Activated CD4-positive, alpha-beta T cell treated with anti-CD3 and anti-CD28 coated beads for 24 hours (primary cell): Measurements from ENCODE around the gene STK39.

Source experiments
- DNase-seq, 2 donors: peaks; one replicate each; pipeline ENCODE4 v3.0.0-alpha.2; 2020; ENCODE audit warnings: low read depth in 2 of 2

The STK39 gene

DNA sequence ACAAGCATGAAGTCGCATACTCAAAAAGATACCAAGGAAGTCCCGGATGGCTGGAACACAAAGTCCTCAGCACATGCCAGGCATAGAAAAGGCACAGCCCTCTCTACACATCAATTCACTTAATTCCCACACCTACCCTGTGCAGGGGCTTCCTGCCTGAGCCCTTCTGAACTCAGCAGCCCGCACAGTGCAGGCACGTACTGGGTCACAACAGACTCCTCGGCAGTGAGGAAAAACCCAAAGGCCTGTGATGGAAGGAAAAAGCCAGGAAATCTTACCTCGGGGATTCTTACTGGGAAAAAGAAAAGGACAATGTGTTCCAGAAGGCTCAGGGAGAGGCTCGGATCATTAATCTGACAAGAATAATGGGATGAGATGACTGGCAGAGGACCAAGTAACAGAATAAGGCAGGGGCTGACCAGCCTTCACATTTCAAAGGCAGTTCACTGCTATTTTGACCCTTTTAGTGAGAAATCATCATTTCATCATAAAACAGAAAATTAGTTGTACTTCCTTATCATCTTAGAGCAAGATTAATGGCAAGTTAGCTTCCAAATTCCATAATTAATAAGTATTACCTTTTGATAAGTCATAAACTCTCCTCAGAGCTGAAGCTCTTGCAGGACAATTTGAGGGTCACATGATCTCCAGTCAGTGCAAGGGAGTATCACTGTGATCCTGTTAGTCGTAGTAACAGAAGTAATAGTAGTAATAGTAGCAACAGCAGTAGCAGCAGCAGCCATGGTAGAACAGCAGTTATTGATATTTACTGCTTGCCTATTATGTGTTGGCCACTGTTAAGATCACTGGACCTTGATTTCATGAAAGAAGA is 87.4 kb downstream of the STK39 start:
- DNase-seq: no peak

GRCh38 chr2:168158586-168158985 is 88.8 kb downstream of the STK39 start:
- no peak for DNase-seq

- DNase-seq: no peak
Measured at GRCh38 chr2:168157926-168158325, 89.5 kb downstream of the STK39 start.

DNA sequence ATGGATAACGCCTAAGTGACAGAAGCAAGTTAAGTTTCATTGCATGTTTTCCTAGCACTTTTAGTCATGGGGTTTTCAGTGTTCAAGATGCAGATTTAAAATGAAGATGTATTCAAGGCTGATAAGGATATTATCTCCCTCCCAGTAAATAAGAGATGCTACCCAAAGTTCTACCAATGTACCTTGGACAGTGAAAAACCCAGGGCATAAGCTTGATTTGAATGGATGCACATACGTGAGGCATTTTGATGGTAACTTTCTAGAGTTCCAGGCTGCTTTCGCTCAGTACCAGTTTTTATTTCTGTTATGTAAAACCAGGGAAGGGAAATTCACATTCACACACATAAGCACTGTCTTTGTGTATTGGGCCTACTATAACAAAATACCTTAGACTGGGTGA is 90.3 kb downstream of the STK39 start:
- no peak for DNase-seq

DNA sequence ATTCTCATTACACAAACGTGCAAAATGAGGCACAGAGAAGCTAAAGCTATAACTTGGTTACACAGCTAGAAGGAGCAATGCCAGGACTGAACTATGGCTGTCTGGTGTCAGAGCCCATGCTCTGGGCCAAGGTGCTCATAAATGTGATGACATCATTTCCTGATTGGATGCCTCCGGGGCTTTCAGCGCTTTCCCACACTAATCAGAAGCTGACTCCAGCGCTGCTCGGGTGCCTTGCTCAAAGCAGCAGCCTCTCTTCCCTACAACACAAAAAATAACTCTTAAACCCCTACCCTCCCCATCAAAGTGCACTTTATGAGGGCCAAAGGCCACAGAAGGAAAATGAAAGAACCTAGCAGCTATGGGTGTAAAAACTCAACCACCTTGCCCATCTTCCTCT is 90.7 kb downstream of the STK39 start:
- DNase-seq: no peak

DNA sequence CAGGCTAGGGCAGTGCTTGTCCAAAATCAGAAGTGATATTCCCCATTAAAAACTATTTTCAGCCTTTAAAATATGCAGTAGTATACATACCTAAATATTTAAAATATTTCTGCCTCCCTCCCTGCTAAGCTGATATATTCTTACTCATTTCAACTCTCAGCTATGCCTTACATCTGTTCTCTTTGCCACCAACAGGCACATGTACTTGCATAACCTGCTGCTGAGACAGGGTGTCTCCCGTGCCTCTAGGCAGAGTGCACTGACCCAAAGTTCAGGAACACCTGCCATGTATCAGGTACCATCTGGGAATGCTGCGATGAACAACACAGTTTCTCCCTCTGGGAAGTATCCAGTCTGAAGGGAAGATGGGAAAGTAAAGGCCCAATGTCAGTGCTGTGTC is 91.7 kb downstream of the STK39 start:
- no peak for DNase-seq

DNA sequence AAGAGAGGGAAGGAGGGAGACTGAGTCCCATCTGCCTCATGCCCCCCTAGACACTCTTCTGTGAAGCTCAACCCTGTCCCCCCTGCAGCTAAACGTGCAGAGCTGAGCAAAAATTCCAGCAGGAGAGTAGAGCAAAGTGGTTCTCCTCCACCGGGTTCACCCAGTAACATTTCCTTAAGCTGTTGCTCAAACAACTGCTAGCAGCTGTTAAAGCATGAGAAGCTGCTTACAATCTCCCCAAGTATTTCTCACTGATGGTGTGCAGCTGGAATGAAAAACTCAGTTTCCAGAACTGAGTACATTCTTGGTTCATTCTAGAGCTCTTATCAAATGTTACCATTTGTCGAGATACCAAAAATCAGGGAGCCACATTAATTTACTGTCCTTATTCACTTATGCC is 92.3 kb downstream of the STK39 start:
- DNase-seq: no peak

DNA sequence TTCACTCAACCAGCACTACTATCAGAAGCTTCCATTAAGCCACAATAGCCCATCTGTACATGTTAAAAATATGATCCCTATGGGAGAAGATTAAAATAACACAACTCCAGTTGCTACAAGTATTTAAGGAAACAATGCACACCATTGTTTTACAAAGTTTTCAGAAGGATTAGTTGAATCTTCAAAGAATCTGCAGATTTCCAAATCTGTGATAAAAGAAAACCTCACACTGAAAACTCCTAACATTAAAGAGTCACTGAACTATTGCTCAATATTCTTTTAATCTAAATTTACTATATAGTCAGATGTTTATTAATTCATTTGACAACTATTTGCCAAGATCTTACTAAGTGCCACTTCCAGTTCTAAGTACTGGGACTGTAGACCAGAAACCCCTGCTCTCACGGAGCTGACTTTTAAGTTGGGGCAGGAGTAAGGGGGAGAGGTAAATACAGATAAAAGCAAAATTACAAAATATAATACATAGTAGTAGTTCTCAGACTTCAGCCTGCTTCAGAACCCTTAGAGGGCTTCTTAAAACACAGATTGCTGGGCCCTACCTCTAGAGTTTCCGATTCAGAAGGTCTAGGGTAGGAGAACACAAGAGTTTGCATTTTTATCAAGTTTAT is 94.4 kb downstream of the STK39 start:
- DNase-seq: no peak

- DNase-seq: no peak
Measured at GRCh38 chr2:168149986-168150385, 97.4 kb downstream of the STK39 start.

DNA sequence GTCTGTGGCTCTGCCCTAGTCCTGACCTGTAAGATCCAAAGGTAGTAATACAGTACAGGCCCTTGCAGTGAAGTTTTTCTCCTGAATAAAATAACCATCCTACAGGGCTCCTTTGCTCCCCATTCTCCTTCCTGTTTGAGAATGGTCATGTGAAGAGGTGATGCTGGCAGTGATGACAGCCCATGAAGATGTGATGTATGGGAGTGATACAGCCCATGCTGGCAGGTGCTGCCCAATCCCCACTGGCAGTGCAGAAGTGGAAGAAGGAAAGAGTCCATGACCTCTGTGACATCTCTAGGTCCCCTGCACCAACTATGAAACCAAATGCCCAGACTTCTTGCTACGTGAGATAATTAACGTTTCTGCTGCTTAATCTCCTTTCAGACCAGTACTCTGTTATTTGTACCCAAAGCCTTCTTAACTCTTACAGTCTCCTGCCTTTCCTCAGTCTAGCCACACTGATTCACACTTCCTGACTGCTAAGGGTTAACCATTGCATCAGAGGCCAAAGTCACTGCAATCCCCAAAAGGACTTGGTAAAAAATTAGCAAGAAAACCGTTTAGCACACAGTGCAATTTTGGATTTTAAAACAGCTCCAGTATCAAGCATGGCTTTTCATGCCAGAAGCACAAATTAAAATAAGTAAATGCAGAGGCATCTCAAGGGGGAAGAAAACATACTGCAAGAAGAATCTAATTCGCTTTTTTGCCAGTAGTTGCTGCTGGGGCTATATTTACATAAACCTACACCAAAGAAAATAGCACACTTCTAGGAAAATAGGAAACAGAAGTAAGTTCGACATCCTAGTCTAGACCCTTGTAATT is 98.0 kb downstream of the STK39 start:
- no peak for DNase-seq

DNA sequence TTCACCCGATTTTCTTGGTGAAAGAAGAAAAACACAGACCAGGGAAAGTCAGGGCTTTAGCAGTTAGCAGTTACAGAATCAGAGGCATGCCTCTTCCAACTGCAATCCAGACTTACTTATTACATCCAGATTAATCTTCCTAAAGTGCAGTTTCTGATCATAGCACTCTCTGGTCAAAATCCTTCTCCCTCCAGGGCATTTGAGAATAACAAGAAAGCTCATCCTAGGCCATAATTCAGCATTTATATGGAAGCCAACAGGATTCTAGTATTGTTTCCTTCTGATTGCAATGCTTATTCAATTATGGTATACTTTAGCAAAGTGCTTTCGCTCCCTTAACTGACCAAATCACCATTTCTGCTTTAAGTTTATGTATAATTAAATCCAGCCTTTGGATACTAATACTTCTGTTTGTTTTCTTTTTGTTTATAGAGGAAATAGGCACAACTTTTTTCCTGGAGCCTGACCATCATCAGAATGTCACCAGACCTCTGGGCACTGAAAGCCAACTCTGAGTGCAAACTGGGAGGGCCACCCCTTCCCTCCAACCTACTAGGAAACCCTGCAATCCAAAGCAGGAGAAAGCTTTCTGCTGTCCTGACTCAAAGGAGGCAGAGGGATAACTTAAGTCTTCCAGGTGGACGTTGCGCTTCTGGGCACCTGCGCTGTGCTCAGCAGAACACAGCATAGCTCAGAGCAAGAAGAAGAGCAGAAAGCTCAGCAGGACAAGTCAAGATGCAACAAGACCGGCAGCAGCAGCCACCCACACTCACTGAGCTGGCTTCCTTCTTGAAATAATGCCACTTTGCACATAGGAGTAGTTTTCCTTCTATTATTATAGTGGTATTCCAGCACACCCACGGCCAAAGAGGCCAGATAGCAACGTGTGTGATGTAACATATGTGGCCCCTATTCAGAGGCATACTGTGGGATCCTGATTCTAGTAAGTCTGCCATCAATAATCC is 99.3 kb downstream of the STK39 start:
- no peak for DNase-seq

DNA sequence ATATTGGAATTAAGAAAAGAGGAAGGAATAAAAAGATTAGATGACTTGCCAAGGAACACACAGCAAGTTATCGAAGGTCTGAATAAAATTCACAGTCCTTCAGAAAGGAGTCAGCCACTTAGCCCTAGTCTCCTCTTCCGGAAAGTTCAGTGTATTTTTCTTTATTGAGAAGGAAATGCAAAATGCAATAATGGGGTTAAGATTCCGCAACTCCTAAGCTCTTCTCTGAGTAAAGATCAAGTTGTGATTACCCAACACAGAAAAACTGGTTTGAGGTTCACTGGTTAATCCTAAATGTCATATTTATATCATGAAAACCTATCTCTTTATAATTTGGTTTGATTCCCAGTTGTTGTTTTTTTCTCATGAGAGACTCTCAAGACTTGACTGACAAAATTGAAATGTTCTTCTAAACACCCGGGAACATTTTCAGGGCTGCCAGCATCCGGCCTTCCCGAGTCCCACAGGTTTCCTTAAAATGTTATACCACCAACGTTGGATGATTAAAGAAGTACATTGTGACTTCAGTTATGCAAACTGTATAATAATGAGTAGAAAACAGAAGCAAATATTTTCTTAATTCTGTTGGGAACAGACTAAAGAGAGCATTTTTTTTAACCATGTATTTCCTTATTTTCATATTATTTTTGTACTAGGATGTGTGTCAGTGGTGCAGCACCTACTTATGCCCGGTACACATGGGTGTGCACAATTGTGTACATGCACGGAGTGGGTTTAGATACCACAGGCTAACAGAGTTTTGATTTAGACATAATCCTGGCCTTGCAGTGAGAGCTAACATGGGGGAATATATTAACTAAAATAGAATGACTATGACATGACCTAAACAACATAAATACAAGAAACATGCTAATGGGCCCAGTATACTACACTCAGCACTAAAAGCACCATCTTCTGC is 100.2 kb downstream of the STK39 start:
- no peak for DNase-seq

GRCh38 chr2:168145426-168146310 is 101.7 kb downstream of the STK39 start:
- no peak for DNase-seq

- DNase-seq: no peak
Measured at GRCh38 chr2:168145011-168145410, 102.4 kb downstream of the STK39 start.

GRCh38 chr2:168143813-168144212 is 103.6 kb downstream of the STK39 start:
- no peak for DNase-seq

GRCh38 chr2:168140892-168141291 is 106.5 kb downstream of the STK39 start:
- DNase-seq: no peak

DNA sequence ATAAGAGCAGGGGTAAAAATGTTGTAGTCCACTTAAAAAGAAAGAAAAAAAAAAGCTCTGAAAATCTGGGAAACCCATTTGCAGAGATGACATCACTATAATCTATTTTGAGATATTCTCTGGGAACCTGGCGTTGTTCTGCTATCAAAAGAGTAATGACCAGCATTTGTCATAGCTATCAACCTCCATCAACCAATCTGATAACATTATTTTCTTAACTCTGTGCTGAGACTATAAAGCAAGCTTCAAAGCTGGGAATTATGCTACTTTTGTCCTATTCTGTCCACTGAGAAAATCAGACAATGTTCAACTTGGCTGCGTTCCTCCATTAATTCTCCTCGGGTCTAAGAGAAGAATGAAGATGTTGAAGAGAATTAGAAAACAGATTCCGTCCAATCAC is 107.5 kb downstream of the STK39 start:
- DNase-seq: no peak

DNA sequence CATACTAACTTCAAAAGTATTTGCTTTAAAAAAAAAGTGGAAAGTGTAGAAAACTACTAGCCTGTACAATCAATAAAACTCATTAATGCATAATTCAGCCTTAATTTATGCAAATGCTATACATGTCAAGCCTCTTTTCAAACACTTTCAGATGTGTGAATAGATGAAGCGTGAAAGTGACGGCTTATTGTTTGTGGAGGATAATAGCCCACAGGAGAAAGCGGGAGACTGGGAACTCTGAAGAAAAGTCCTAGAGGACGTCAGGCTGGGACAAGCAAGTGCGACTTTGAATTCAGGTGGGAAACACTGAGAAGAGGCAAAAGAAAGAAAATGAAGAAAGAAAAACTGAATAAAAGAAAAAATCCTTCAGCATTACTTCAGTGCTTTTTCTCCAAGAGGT is 108.5 kb downstream of the STK39 start:
- no peak for DNase-seq

- DNase-seq: no peak
Measured at GRCh38 chr2:168138374-168138773, 109.0 kb downstream of the STK39 start.
